Suppressor macrophage treated with lipopolysaccharide for 1 hour (primary cell): Measurements from ENCODE around the gene ARHGAP8.

Experiments used
- DNase-seq, 3 donors: peaks; one replicate each; pipeline ENCODE4 v3.0.0-alpha.2; 2020 to 2022

Gene ARHGAP8

DNA sequence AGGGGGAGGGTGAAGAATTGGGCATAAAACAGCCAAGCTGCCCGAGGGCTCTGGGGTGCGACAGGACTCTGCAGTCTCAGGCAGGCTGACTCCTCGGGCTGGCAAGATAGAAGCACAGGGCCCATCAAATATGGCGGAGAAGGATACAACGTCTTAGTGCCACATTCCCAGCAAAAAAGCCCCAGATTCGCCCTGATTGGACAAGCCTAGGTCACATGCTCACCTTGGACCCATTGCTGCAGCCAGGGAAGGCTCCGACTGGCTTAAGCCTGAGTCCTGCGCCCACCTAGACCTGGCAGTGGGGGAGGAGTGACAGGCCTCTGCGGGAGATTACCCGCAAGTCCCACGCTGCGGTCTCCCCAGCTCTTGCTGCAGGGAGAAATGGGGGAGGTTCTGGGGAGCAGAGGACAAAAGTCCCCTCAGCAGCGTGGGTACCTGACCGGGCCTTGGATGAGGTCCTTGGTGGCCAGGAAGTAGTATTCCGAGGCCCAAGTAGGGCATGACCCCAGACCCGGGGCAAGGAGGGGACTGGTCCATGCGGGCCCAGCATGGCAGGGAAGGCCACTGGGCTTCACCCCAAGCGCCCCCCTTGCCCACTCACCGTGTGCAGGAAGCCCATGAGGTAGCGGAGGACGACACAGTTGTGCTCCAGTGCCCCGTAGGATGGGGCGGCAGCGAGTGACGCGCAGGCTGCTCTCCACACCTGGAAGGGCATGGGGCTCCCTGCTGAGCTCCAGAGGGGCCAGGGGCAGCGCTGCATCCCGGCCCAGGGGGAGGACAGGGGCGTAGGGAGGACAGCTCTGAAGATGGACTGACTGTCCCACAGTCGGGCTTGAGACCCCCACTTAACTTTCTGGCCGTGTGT is 113.0 kb downstream of the ARHGAP8 start:
- no peak for DNase-seq

DNA sequence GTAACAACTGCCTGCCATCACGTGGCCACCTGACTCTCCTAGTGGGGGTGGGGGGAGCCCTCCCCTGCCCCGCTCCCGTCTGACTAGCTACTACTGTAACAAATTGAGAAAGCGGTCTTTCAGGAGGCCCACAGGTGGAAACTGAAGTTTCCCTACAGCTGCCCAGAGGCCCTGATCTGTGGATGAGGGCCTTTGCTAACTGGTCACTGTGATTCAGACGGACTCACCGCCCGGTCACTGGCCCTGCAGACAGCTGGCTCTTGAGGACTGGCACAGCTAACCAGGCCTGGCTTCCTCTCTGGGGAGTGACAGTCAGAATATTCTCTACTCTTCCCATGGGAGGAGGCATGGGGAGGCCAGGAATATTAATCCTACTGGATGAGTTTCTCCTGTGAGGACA is 116.8 kb downstream of the ARHGAP8 start:
- DNase-seq, result no peak

DNA sequence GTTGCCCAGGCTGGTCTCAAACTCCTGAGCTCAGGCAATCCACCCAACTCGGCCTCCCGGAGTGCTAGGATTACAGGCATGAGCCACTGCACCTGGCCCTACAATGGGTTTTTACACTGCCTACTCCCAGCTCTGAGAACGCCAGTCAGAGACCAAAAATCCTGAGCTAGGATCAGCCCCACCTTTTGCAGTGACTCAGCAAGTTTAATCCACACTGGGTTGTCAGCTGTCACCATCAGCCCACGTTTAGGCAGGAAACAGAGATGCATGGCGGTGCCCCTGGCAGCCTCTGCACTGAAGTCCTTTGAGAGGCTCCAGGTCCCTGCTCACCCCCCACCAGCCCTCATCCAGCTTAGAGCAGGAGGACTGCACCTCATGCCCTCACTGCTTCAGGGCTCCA is 117.6 kb downstream of the ARHGAP8 start:
- no peak for DNase-seq

DNA sequence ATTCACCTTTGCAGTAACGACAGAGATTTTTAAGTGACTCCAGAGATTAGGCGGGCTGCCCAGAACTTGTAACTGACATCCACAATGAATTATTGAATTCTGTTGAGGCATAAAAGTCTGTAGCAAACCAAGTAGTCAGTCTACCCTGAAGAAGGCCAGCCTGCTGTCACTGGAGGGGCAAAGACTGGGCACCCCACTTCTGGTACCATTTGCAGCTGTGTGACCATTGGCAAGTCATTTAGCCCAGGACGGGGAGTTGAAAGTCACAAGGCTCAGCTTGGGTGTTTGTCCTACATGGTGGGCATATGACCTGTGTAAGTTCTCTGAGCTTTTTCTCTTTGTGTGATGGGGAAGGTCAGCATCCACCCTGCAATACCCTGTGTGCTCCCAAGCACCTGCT is 119.4 kb downstream of the ARHGAP8 start:
- no peak for DNase-seq

DNA sequence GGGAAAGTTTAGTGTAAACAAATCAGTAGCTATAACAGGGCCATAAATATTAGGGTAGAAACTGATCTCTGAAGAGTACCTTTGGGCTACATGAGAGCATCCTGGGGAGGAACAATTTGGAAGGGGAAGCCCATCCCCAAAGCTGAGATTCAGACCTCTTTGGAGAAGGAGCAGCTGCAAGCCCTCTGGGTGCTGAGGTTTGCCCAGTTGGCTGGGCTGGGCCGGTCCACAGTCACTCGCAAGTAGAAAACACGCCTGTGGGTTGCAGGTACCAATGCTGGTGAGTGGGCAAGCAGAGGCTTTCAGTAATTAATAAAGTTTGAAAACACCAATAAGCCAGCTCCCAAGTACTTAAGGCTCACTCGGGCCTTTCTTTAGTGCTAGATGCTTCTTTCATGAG is 124.5 kb downstream of the ARHGAP8 start:
- no peak for DNase-seq

DNA sequence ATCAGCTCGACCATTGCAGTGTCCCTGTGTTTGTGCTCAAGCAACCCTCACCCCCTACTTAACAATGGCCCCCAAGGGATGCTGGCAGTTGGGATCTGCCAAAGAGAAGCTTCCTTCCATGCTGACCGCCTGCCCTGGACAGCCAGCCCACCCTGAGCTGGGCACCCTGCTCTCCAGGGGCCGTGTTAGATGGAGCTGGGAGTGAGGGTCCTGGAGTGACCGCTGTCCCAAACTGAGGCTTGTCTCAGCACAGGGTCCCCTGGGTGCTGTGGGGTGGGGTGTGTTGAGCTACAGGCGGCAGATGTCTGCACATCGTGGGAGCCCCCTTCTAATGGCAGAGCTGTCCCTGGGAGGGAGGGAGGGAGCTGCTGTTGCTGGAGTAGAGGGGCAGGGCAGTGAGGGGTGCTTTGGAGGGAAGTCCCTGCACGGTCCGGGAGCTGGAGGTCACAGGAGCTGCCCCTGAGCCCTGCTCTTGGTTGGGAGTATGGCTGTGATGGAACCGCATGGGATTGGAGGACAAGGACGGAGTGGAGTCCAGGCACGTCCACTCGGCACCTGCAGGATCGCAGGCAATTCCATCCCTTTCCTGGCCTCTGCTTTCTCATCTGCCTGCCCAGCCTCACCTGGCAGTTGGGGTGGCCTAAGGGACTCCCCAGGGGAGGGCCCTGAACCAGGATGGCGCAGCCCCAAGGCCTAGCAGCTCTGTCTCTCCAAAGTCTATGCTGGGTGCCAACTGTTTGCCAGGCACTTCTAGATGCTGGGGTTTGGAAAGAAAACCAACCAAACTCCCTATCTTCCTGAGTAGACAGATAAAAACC is 126.3 kb downstream of the ARHGAP8 start:
- DNase-seq, result no peak

DNA sequence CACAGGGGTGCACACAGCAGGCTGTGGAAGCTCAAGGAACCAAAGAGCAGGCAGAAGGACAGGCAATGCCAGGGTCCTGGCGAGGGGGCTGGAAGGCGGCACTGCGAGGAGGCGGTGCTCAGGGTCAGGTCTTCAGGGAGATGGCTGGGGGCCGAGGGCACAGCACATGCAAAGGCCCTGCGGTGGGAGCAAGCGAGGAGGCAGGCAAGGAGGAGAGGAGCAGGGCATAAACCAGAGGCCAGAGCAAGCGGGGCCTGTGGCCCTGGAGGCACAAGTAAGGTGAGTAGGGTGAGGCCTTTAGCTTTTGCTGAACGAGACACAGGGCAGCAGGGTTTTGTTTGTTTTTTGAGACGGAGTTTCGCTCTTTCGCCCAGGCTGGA is 126.9 kb downstream of the ARHGAP8 start:
- no peak for DNase-seq

DNA sequence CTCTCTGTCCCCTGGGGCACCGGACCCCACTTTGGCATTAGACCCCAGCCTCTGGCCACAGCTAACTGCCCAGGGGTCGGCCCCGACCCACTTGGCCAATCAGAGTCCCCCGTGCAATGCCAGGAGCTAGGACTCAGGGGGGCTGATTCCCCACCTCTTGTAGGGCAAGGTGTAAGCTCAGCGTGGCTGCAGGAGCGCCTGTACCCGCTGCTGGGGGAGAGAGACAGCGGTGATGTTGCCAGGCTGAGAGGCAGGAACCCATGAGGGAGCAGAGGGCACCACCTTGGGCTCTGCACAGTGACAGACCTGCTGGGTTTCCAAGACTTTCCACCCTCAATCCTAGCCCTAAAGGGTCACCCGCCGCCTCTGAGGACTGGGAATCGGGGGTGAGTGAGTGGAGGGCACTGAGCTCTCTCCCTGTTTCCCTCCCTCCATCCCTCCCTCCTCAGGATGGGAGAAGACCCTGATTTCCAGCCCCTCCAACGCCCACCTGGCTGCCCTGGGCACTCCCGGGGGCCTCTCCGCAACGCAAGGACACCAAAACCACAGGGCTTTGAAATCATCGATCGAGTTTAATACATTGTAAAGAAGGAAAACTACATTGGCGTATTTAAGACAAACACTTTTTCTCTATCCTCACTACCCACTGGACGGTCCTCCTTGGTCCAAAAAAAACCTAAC is 128.4 kb downstream of the ARHGAP8 start:
- no peak for DNase-seq

DNA sequence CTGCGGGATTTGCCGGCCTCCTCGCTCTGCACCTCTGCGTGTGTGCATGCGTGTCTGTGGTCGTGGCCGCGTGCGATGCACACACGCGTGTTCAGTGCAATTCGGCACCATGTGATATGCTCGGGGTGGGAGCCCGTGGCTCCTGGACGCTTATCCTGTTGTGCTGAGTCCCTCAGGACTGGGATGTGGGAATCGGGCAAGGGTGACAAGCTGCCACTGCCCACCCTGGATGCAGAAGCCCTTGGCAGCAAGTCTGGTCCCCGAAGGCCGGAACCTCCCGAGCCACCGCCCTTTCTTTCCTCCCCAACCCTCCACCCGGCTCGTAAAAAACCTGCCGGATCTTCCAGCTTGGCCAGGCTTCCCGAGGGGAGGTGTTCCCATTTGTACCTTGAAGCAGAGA is 129.2 kb downstream of the ARHGAP8 start:
- DNase-seq, result no peak

DNA sequence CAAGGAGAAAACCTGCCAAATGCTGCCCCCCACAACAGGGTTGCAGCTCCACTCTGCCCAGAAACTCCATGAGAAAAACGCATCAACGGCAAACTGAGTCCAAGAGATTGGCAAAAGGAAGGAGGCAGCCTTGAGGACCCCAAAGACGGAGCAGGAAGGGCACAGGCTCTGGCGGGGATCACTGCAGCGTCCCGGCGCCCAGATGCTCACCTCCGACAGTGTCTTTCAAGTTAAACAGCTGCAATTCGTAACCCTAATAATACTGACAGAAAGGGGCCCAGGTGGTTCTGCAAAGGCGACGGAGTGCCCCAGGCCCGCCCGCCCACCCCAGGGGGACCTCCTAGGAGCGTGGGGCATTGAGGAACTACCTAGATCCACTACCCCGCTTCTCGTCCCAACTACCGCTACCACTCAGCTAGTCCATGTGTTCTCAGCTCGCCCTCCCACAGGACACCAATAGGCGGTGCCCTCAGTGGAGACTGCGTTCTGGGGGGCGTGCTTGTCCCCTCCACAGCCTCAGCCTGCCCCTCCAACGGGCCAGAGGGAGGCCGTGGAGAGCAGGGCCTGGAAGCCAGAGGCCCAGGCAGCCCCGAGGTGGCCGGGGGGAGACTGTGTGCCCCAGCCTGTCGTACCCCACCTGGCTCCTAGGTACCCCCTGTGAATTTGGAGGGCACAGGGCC is 130.0 kb downstream of the ARHGAP8 start:
- no peak for DNase-seq

DNA sequence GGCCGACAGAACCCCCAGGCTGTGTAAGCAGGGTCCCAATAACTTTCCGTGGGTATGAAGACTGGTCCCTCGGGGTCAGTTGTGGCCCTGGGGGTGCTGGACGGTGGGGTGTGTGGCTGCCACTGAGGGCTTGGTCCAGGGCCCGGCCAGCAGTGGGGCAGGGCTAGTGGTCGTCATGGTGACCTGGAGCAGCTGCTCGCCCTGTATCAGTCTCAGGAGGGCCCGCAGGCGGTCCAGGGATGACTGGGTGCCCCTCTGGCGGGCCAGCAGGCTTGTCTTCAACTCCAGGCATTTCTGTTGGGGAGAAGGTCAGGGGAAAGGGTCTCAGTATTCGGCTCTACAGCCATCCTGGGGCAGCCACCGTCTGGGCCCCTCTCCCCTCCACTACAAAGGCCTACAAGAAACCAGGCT is 130.6 kb downstream of the ARHGAP8 start:
- DNase-seq, result no peak

DNA sequence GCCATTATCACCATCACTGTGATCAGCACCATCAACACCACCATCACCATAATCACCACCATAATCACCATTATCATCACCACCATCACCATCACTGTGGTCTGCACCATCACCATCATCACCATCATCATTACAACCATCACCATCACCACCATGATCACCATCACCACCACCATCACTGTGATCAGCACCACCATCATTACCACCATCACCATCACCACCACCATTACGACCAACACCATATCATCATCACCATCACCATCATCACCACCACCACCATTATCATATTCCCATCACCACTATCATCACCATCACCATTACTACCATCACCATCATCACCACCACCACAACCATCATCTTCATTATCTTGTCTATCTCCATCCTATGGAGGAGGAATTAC is 132.2 kb downstream of the ARHGAP8 start:
- DNase-seq, result no peak

DNA sequence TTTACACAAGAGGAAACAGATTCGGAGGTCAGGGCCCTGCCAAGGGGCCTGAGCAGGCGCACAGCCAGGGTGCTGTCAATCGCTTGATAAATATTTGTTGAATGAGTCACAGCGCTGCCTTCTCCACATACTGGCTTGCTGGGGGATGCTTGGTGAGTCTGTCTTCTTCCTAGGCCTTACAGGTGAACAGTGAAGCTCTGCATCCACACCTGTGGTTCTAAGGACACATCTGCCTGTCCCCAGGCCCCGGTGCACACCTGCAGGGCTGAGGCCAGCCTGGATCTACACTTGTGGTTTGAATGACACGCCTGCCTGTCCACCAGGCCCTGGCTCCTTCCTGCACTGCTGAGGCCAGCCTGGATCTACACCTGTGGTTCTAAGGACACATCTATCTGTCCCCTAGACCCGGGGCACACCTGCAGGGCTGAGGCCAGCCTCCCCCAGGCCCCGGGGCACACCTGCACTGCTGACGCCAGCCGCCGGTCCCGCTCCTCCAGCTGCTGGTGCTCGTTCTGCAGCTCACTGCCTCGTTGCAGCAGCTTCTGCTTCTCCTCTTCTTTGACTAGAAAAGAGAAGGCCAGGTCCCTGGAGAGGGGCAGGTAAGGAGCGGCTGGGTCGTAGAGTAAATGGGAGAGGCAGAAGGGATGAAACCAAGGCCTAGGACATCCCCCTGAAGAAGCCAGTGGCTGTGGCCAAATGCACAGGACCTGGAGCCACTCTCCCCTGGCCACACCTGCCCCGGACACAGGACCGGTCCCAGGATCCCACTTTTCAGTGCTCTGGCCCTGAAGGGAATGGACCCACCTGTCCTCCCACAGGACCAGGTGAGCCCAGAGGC is 132.8 kb downstream of the ARHGAP8 start:
- no peak for DNase-seq

DNA sequence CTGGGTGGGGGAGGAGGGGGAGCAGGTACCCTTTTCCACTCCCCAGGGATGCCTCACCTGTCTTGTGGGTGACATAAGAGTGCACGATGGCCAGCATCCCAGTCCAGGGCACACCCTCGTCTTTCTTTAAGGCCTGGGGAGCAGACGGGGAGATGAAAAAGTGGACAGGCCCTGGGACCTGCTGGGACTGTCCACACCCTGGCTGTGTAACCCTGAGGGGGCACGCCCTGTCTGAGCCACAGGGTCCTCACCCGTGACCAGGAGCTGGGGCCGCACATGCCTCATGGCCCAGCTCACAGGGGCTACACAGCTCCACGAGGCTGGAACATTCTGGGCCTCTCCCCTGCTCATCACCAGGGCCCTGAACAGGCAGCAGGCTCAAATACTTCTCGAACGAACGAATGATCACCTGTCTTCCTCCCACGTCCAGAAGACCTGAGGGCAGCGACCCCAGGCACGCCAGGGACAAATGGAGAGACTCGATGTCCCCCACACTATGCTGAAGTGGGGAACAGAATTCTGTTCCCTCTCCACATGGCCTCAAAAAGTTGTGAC is 133.5 kb downstream of the ARHGAP8 start:
- no peak for DNase-seq

DNA sequence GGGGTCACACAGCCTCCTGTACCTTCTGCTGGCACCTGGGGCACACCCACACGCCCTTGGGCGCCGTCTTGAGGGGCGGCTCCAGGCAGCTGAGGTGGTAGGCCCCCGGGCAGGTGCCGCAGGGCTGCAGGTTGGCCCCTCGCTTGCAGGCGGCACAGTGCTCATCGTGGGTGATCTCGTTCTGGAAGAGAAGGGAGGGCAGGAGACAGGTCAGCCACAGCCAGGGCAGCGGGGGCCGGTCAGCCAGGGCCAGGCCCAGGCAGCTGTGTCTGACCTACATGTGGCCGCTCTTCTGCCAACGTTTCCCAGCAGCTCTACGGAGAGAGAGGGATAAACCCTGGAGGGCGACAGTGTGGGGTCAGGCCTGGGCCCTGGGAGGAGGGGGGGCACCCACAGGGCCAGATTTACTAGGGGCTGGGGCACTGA is 135.6 kb downstream of the ARHGAP8 start:
- no peak for DNase-seq

DNA sequence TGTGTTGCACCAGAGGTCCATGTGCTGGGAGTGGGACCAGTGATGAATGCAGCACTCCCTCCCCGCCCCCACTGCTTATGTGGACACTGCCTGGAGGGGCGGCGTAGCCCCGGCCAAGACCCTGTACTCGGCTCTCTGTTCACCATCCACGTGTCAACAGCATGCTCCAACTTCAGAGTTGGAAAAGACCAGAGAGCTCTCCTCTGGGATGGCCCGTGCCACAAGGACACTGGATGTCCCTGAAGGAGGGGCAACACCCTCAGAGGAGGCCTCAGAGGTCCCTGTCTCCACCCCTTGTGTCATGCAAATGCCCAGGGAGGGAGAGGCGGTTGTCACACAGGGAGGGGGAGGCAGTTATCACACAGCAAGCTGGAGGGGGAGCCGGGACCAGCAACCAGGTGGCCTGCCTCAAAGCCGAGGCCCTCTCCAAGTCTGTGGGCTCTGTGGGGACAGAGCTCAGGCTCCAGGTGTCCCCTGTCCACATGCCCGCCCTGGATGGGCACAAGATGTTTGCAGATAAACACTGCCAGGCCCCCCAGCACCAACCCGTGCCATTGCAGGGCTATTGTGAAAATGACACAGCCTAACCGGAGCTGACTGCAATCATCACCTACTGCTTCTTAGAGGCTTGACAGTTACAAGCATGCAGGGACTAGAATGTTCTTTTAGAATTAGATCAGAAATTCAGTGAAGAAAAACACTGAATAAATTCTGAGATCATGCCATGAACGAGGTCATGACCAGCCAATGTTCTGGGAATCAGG is 136.3 kb downstream of the ARHGAP8 start:
- no peak for DNase-seq

DNA sequence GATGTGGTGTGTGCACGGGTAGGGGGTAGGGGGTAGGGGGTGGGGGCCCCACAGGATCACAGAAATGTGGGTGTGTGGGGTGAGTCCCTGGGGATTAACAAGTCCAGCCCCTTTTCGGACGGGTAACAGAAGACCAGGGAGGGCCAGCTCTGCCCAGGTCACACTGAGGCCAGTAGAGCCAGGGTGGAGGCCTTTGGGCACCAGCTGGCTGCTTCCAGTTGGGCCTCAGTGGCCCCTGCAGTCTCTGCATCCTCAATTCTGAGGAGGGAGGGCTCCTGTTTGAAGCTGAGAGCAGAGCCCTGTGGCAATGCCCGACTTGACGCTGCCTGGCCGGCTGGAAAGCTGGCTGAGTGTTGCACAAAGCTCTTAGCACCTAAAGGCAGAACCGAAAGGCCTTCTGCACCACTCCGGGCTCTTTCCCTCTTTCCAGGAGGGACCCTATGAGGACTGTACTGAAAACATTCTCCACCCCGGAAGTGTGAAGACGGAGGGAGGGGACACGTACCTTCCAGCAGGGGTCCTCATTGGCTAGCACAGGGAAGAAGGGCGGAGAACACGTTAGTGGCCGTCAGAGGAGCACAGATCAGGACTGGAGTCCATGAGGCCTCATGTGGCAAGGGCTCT is 137.0 kb downstream of the ARHGAP8 start:
- DNase-seq, result no peak

DNA sequence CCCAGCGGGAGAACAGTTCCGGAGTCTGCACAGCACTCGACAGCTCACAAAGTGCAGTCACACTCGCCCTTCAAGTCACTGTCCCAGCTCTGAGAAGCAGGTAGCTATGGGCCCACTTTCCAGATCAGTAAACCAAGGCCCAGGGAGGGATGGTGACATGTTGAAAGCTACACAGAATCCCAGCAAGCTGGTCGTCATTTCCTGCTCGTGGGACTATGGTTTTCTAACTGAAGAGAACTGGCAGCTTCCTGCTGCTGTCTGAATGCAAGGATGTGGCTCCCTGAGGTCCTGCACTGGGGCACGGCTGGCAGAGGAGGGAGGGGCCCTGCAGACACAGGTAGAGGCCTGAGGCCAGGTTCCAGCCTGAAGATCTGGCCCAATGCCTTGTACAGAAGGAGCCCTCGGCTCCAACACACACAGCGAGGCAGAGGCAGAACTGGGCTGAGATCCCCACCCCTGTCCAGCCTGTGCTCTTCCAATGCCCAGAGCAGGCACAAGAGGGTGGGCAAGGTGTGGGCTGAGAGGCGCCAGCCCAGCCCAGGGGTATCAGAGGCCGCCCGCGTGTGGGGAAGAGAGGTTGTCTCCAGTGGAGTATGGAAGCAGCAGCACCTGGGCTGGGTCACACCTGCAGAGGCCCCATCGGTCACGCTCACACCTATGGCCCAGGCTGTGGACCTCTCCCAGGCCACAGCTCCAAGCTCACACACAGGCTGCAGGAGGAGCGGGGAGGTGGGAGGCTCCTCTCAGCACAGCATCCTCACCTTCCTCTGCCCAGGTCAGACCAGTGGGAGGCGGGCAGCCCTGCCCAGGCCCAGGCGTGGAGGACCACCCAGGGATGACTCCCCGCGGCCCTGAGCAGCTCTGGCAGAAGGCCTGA is 138.3 kb downstream of the ARHGAP8 start:
- no peak for DNase-seq

DNA sequence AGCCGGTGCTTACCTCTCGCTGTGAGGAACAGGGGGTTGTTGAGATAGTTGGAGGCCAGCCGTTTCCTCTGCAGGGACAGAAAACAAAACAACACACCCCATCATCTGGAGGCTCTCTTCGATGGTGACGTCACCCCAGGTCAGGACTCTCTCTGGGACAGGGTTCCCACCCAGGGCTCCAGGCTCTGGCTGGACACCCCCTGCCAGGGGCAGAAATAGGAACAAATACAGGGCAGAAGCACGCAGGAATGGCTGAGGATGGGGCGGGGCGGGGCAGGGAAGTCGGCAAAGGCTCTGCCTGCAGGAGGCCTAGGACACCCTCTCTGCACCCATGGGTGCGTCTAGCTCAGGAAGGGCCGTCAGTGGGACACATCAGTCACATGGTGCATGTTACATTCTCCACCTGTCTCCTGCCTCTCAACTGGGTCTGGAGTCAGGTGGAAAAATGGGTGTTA is 138.9 kb downstream of the ARHGAP8 start:
- DNase-seq, result no peak
